Liver (tissue), 9 donors: ENCODE data around the gene CHP1. TPM values are rescaled to one million over a fixed set of nuclear protein-coding genes. Genes with fewer than 3 reads are reported as not detected.

ENCODE experiments used
- DNase-seq: peaks from one replicate; pipeline ENCODE4 v3.0.0-alpha.2; 2017; ENCODE audit warnings: low spot score
- H3K27ac ChIP-seq, 2 donors: one replicate each; pipeline ENCODE4 v1.7.0; 2013; ENCODE audit warnings: inconsistent platforms in 2 of 2, low read length in 2 of 2, control low read depth in 1 of 2, low read depth in 1 of 2, mild to moderate bottlenecking in 1 of 2
- H3K27me3 ChIP-seq, 4 donors: one replicate each; pipeline versions ENCODE4 v1.6.1 to v1.7.0; 2013; ENCODE audit warnings: low read length in 3 of 4, inconsistent platforms in 1 of 4, mild to moderate bottlenecking in 1 of 4, moderate library complexity in 1 of 4; ENCODE audit not compliant: control insufficient read depth in 4 of 4, insufficient read depth in 4 of 4
- H3K36me3 ChIP-seq, 4 donors: one replicate each; pipeline versions ENCODE4 v1.6.1 to v1.7.0; 2013; ENCODE audit warnings: low read length in 3 of 4, mild to moderate bottlenecking in 3 of 4, low read depth in 1 of 4, moderate library complexity in 1 of 4; ENCODE audit not compliant: control insufficient read depth in 4 of 4, insufficient read depth in 3 of 4
- H3K4me1 ChIP-seq, 4 donors: one replicate each; pipeline versions ENCODE4 v1.6.1 to v1.7.0; 2013; ENCODE audit warnings: low read length in 3 of 4, mild to moderate bottlenecking in 3 of 4, moderate library complexity in 1 of 4; ENCODE audit not compliant: control insufficient read depth in 4 of 4, insufficient read depth in 4 of 4
- H3K4me3 ChIP-seq, 3 donors: one replicate each; pipeline versions ENCODE4 v1.6.1 to v1.7.0; 2013; ENCODE audit warnings: low read length in 3 of 3, control low read depth in 1 of 3, low read depth in 1 of 3, mild to moderate bottlenecking in 1 of 3
- H3K9ac ChIP-seq, 2 donors: one replicate each; pipeline ENCODE4 v1.7.0; 2013; ENCODE audit warnings: low read length in 2 of 2, mild to moderate bottlenecking in 2 of 2, moderate library complexity in 2 of 2, control low read depth in 1 of 2, low read depth in 1 of 2
- H3K9me3 ChIP-seq, 4 donors: one replicate each; pipeline versions ENCODE4 v1.6.1 to v1.7.0; 2013; ENCODE audit warnings: low read length in 3 of 4; ENCODE audit not compliant: control insufficient read depth in 4 of 4
- ATF3 ChIP-seq: IDR thresholded peaks from 2 replicates; pipeline ENCODE4 v1.6.1; 2016; ENCODE audit warnings: antibody characterized with exemption
- EGR1 ChIP-seq, 2 donors: IDR thresholded peaks; 2 replicates each; pipeline ENCODE4 v1.6.1; 2016 to 2018; ENCODE audit warnings: antibody characterized with exemption in 2 of 2, low read depth in 2 of 2
- FOXA1 ChIP-seq: IDR thresholded peaks from 2 replicates; pipeline ENCODE4 v1.6.1; 2016; ENCODE audit warnings: antibody characterized with exemption
- FOXA2 ChIP-seq: IDR thresholded peaks from 2 replicates; pipeline ENCODE4 v1.6.1; 2016; ENCODE audit warnings: antibody characterized with exemption
- GABPA ChIP-seq, 2 donors: IDR thresholded peaks in 1 of 2; conservative IDR thresholded peaks in 1 of 2; 2 replicates each; pipeline ENCODE4 v1.6.1; 2016; ENCODE audit warnings: antibody characterized with exemption in 2 of 2, mild to moderate bottlenecking in 1 of 2, moderate library complexity in 1 of 2
- HNF4A ChIP-seq, 2 donors: conservative IDR thresholded peaks; 2 replicates each; pipeline ENCODE4 v1.6.1; 2016; ENCODE audit warnings: antibody characterized with exemption in 2 of 2, mild to moderate bottlenecking in 2 of 2
- HNF4G ChIP-seq: IDR thresholded peaks from 2 replicates; pipeline ENCODE4 v1.6.1; 2016; ENCODE audit warnings: antibody characterized with exemption
- JUND ChIP-seq, 2 donors: IDR thresholded peaks; 2 replicates each; pipeline ENCODE4 v1.6.1; 2016; ENCODE audit warnings: antibody characterized with exemption in 2 of 2
- RAD21 ChIP-seq, 2 donors: IDR thresholded peaks; 2 replicates each; pipeline ENCODE4 v1.6.1; 2016; ENCODE audit warnings: antibody characterized with exemption in 2 of 2, mild to moderate bottlenecking in 2 of 2
- REST ChIP-seq: IDR thresholded peaks from 2 replicates; pipeline ENCODE4 v1.6.1; 2016; ENCODE audit warnings: antibody characterized with exemption, mild to moderate bottlenecking
- RXRA ChIP-seq, 2 donors: IDR thresholded peaks; 2 replicates each; pipeline ENCODE4 v1.6.1; 2017 to 2018; ENCODE audit warnings: antibody characterized with exemption in 2 of 2, mild to moderate bottlenecking in 1 of 2
- SP1 ChIP-seq: IDR thresholded peaks from 2 replicates; pipeline ENCODE4 v1.6.1; 2018; ENCODE audit warnings: antibody characterized with exemption, mild to moderate bottlenecking
- TAF1 ChIP-seq: conservative IDR thresholded peaks from 2 replicates; pipeline ENCODE4 v1.6.1; 2016; ENCODE audit warnings: antibody characterized with exemption, mild to moderate bottlenecking
- YY1 ChIP-seq: IDR thresholded peaks from 2 replicates; pipeline ENCODE4 v1.6.1; 2016; ENCODE audit warnings: antibody characterized with exemption, mild to moderate bottlenecking
- WGBS: extraction: QIAGEN DNeasy Blood & Tissue Kit; methylation state at CpG from one replicate; pipeline ENCODE4 v1.1.7; 2013; 5-methylcytosine and 5-hydroxymethylcytosine counted together
- polyA plus RNA-seq, 2 donors: library from polyadenylated mRNA; stranded (reverse) in 1 of 2; unstranded in 1 of 2; fragments of 200-250 nt in 1 of 2; fragments of >200 nt in 1 of 2; fragmentation: Nextera tagmentation in 1 of 2; extraction: Ambion mirVana in 1 of 2; gene quantifications; one replicate each; pipeline versions ENCODE4 v1.2.1 to v1.2.3, GENCODE V29; 2013 to 2015
- total RNA-seq, 2 donors: library from RNA; depleted of rRNA; stranded (reverse); fragments of >200 nt; gene quantifications; one replicate each; pipeline ENCODE4 v1.2.3, GENCODE V29; 2014
- TF ChIP-seq, protein P1 (sequence below): fragments of 150-350 bp; IDR thresholded peaks from 2 replicates; pipeline ENCODE4 v1.5.1; 2017; ENCODE audit warnings: improper control_type of control experiment, low read depth, low read length; ENCODE audit not compliant: missing input control
- TF ChIP-seq, protein P2 (sequence below): IDR thresholded peaks from 2 replicates; pipeline ENCODE4 v1.6.1; 2016; ENCODE audit warnings: antibody characterized with exemption
- TF ChIP-seq, protein P3 (sequence below): IDR thresholded peaks from 2 replicates; pipeline ENCODE4 v1.6.1; 2016; ENCODE audit warnings: antibody characterized with exemption
- donor health status: healthy.
- donor health status: healthy.
- donor health status: healthy.
- donor health status: healthy.
- donor health status: healthy.

CHP1 gene
- total and polyA plus RNA-seq, 4 donors = 87.4 to 162 (median 117) TPM

GRCh38 chr15:41182266-41182665, 48.8 kb upstream of the CHP1 start:
- H3K9ac ChIP-seq = no peak overlapping the region
- no peaks in the 10 kb centered on the region for H3K9me3 ChIP-seq
- H3K27ac ChIP-seq = no peak overlapping the region
- H3K4me3 ChIP-seq = no peak overlapping the region
- WGBS = 81% methylated on average over 4 of the region's 4 CpGs
- no peaks in the 10 kb centered on the region for H3K27me3 ChIP-seq
- no peaks in the 10 kb centered on the region for H3K36me3 ChIP-seq
- DNase-seq = no peak
- no peak for TF ChIP-seq HNF4G
- TF ChIP-seq JUND (IDR thresholded peaks at IDR 0.05) = no peak
- no peak for TF ChIP-seq EGR1 (IDR thresholded peaks at IDR 0.05; ENCODE audit: low read depth in 2 of 2)
- no peak for TF ChIP-seq HNF4A (conservative IDR thresholded peaks at IDR 0.05)
- TF ChIP-seq ATF3 = no peak
- TF ChIP-seq RAD21 (IDR thresholded peaks at IDR 0.05) = no peak
- TF ChIP-seq, protein P1, sequence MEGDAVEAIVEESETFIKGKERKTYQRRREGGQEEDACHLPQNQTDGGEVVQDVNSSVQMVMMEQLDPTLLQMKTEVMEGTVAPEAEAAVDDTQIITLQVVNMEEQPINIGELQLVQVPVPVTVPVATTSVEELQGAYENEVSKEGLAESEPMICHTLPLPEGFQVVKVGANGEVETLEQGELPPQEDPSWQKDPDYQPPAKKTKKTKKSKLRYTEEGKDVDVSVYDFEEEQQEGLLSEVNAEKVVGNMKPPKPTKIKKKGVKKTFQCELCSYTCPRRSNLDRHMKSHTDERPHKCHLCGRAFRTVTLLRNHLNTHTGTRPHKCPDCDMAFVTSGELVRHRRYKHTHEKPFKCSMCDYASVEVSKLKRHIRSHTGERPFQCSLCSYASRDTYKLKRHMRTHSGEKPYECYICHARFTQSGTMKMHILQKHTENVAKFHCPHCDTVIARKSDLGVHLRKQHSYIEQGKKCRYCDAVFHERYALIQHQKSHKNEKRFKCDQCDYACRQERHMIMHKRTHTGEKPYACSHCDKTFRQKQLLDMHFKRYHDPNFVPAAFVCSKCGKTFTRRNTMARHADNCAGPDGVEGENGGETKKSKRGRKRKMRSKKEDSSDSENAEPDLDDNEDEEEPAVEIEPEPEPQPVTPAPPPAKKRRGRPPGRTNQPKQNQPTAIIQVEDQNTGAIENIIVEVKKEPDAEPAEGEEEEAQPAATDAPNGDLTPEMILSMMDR = no peak
- TF ChIP-seq YY1 = no peak
- no peak for TF ChIP-seq RXRA (IDR thresholded peaks at IDR 0.05)
- no peak for TF ChIP-seq SP1
- no peak for TF ChIP-seq FOXA1
- no peak for TF ChIP-seq GABPA (IDR thresholded peaks at IDR 0.05 in 1 of 2, conservative IDR thresholded peaks at IDR 0.05 in 1 of 2)
- no peak for TF ChIP-seq FOXA2
- TF ChIP-seq, protein P2, sequence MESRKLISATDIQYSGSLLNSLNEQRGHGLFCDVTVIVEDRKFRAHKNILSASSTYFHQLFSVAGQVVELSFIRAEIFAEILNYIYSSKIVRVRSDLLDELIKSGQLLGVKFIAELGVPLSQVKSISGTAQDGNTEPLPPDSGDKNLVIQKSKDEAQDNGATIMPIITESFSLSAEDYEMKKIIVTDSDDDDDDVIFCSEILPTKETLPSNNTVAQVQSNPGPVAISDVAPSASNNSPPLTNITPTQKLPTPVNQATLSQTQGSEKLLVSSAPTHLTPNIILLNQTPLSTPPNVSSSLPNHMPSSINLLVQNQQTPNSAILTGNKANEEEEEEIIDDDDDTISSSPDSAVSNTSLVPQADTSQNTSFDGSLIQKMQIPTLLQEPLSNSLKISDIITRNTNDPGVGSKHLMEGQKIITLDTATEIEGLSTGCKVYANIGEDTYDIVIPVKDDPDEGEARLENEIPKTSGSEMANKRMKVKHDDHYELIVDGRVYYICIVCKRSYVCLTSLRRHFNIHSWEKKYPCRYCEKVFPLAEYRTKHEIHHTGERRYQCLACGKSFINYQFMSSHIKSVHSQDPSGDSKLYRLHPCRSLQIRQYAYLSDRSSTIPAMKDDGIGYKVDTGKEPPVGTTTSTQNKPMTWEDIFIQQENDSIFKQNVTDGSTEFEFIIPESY = no peak
- TF ChIP-seq REST = no peak
- TF ChIP-seq, protein P3, sequence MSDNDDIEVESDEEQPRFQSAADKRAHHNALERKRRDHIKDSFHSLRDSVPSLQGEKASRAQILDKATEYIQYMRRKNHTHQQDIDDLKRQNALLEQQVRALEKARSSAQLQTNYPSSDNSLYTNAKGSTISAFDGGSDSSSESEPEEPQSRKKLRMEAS = no peak
- no peaks in the 10 kb centered on the region for H3K4me1 ChIP-seq

- Histone ChIP-seq H3K4me3 (no peak overlapping the region), H3K9me3 (no peaks in the 10 kb centered on the region), H3K9ac (no peak overlapping the region), H3K27ac (no peak overlapping the region), H3K4me1 (no peaks in the 10 kb centered on the region), H3K36me3 (no peaks in the 10 kb centered on the region), H3K27me3 (no peaks in the 10 kb centered on the region)
- WGBS = 73% methylated on average over 2 of the region's 2 CpGs
- no peak for DNase-seq
- TF ChIP-seq, protein P1 = no peak
- no peak for TF ChIP-seq ATF3
- TF ChIP-seq RXRA (IDR thresholded peaks at IDR 0.05) = no peak
- no peak for TF ChIP-seq FOXA2
- TF ChIP-seq SP1 = no peak
- TF ChIP-seq, protein P3 = no peak
- TF ChIP-seq EGR1 (IDR thresholded peaks at IDR 0.05; ENCODE audit: low read depth in 2 of 2) = no peak
- TF ChIP-seq YY1 = no peak
- no peak for TF ChIP-seq TAF1
- no peak for TF ChIP-seq RAD21 (IDR thresholded peaks at IDR 0.05)
- TF ChIP-seq REST = no peak
Observed at GRCh38 chr15:41183581-41183980, 47.5 kb upstream of the CHP1 start.
